Adipocyte (in vitro differentiated cells): Measurements from ENCODE around the gene PTGER3.
"Not testable (repeated sequence)": the region's sequence is repeated elsewhere in the genome, so short reads cannot be mapped to it uniquely, and the experiment has no call there.

ENCODE experiments used
- DNase-seq: peaks from one replicate; pipeline ENCODE4 v3.0.0-alpha.2; 2015; ENCODE audit warnings: low read depth
- H3K27me3 ChIP-seq: replicated peaks from 2 replicates; pipeline ENCODE4 v1.7.0; 2013; ENCODE audit warnings: mild to moderate bottlenecking, low read length, moderate library complexity; ENCODE audit not compliant: control insufficient read depth, insufficient read depth
- H3K36me3 ChIP-seq: 2 replicates; pipeline ENCODE4 v1.7.0; 2013; ENCODE audit warnings: low read length, mild to moderate bottlenecking, moderate library complexity; ENCODE audit not compliant: control insufficient read depth, insufficient read depth, severe bottlenecking
- H3K4me1 ChIP-seq: 2 replicates; pipeline ENCODE4 v1.7.0; 2013; ENCODE audit warnings: mild to moderate bottlenecking, low read length, moderate library complexity; ENCODE audit not compliant: control insufficient read depth, insufficient read depth
- H3K4me3 ChIP-seq: 2 replicates; pipeline ENCODE4 v1.7.0; 2013; ENCODE audit warnings: mild to moderate bottlenecking, low read length, moderate library complexity
- H3K9ac ChIP-seq: 2 replicates; pipeline ENCODE4 v1.7.0; 2013; ENCODE audit warnings: mild to moderate bottlenecking, low read length, moderate library complexity
- H3K9me3 ChIP-seq: 2 replicates; pipeline ENCODE4 v1.7.0; 2013; ENCODE audit warnings: mild to moderate bottlenecking, low read length, moderate library complexity; ENCODE audit not compliant: control insufficient read depth

PTGER3 gene

DNA sequence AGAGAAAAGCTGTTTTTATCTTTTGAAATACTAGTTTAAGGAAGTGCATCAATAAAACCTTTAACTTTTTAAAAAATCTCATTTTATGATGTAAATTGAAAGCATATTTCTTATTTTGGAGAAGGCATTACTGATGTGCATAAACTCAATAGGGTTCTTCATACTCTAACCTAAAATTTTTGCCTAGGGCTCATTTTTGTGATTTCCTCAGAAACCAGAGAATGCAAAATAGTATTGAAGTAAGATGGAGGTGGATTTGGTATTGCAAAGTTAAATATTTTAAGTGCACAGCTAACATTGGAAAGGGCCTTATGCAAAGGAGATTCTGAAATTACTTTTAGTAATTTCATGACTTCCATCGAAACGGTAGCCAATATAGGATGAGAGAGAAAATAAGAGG, 101.9 kb downstream of the PTGER3 start:
- Histone ChIP-seq H3K27me3 (no peaks in the 10 kb centered on the region), H3K4me3 (no peak overlapping the region), H3K4me1 (peaks cover 55% of the 10 kb centered on the region), H3K36me3 (no peaks in the 10 kb centered on the region), H3K9ac (no peak overlapping the region), H3K9me3 (no peaks in the 10 kb centered on the region)
- DNase-seq: no peak

DNA sequence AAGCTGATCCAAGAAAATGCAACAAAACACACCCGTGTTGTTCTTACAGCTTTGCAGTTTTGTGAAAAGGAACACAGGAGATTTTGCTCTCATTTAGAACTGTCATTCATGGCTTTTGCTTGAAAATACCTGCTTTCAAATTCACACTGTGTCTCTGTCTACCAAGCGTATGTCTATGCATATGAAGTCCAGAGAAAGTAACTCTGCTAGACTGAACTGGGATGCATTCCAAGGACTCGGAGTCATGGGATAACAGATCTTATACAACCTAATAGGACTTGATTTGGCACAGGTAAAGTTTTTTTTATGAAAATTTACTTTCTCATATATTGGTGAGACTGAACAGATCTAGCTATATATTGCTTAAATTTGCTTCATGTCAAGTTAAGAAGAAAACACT, 102.4 kb downstream of the PTGER3 start:
- Histone ChIP-seq H3K27me3 (no peaks in the 10 kb centered on the region), H3K4me3 (no peak overlapping the region), H3K9me3 (no peaks in the 10 kb centered on the region), H3K9ac (no peak overlapping the region), H3K4me1 (peaks cover 55% of the 10 kb centered on the region), H3K36me3 (no peaks in the 10 kb centered on the region)
- no peak for DNase-seq

DNA sequence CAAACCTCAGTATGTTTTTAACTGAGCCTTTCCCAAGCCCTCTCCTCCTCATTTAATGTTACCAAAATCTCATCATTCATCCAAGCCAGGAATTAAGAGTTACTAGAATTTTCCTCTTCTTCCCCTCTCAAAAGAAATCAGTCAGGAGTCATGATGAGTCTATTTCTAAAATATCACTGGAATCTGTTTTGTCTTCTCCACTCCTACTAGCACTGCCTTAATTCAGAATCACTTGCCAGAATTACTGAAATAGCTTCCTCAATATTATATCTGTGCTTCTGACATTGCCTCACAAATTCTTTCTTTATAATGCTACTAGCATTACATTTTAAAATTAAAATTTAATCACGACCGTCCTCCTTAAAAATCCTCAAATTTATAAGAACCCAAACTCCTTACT, 106.1 kb downstream of the PTGER3 start:
- H3K36me3 ChIP-seq: no peaks in the 10 kb centered on the region
- H3K4me3 ChIP-seq: no peak overlapping the region
- H3K9me3 ChIP-seq: no peaks in the 10 kb centered on the region
- DNase-seq: no peak
- no peaks in the 10 kb centered on the region for H3K27me3 ChIP-seq
- H3K4me1 ChIP-seq: peaks cover 20% of the 10 kb centered on the region
- H3K9ac ChIP-seq: peak overlapping the region; percentile 29

DNA sequence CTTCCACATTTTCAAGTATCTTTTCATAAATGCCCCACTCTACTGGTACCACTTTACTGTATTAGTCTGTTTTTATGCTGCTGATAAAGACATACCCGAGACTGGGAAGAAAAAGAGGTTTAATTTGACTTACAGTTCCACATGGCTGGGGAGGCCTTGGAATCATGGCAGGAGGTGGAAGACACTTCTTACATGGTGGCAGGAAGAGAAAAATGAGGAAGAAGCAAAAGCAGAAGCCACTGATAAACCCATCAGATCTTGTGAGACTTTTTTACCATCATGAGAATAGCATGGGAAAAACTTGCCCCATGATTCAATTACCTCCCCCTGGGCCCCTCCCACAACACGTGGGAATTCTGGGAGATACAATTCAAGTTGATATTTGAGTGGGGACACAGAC, 107.2 kb downstream of the PTGER3 start:
- H3K27me3 ChIP-seq, H3K9ac ChIP-seq, H3K9me3 ChIP-seq, DNase-seq, H3K36me3 ChIP-seq, H3K4me3 ChIP-seq: not testable (repeated sequence)
- H3K4me1 ChIP-seq: peaks cover 18% of the 10 kb centered on the region

DNA sequence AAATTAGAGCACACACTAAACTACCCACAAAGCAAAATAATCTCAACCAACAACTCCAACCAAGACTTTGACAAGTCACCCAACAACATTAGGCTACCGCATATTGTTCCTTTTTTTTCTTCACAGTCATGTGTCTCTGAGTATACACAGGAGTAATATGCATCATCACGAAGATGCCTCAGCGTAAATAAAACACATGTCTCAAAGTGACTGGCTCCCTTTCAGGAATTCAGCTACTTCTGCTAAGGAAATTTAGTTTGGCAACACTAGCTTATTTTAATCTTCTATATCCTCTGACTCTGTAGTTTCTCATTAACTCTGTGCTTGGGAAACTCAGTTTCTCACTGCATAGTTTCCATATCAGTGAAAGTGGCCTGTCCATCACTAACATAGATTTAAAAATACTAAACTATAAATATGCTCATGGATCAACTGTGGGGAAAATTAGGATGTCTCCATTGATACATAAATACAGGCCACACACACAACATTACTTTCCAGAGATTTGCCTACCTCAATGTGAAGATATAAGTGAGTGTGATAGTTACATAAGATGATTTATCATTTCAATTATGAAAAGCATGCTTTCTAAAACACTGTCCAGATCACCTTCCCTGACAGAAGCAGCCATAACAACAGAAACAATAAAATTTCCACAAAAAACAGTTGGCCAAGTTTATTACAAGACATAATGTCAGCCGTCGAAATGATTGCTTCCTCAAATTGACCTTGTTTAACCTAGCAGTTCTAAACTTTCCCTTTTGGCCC, 113.2 kb downstream of the PTGER3 start:
- no peak for DNase-seq
- H3K27me3 ChIP-seq: no peaks in the 10 kb centered on the region
- no peaks in the 10 kb centered on the region for H3K36me3 ChIP-seq
- H3K9me3 ChIP-seq: no peaks in the 10 kb centered on the region
- no peak overlapping the region for H3K9ac ChIP-seq
- no peak overlapping the region for H3K4me3 ChIP-seq
- H3K4me1 ChIP-seq: peaks cover 12% of the 10 kb centered on the region

DNA sequence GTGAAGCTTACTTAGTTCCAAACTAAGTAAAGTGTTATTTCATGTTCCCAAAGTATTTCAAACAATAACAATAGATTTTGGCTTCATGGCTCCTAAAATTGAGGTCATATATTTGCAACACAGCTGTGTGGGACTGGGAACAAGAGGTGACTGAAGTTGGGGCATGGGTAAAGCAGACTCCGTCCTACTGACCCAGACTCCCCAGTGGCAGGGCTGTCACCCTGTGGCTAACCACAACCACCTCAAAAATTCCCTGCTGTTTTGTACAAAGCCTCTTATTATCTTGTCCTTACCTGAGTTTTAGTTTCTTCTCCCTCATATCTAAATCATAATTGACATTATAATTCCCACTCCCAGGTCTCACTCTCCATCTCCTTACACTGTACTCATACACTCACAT, 117.6 kb downstream of the PTGER3 start:
- no peaks in the 10 kb centered on the region for H3K27me3 ChIP-seq
- no peaks in the 10 kb centered on the region for H3K9me3 ChIP-seq
- no peak for DNase-seq

DNA sequence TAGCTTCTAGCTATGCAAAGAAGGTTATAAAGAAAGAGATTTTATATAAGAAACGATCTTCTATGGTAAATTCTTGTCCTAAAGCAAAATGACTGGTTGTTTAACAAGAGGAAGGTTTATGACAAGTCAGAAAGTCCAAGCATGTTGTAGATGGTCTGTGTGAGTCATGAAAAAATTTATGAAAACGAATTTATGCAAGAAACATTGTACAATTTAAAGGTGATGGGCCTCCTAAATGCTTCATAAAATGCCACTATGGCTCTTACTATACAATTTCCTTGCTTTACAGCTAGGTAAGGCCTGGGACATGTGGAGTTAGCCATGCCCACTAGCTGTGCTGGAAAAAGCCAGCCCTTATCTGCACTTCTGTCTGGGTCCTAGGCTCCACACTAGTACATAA, 125.4 kb downstream of the PTGER3 start:
- H3K27me3 ChIP-seq: no peaks in the 10 kb centered on the region
- H3K4me1 ChIP-seq: peaks cover under 1% of the 10 kb centered on the region
- H3K4me3 ChIP-seq: peak overlapping the region; percentile 43
- no peak for DNase-seq
- no peaks in the 10 kb centered on the region for H3K36me3 ChIP-seq
- no peak overlapping the region for H3K9ac ChIP-seq
- H3K9me3 ChIP-seq: peaks cover 21% of the 10 kb centered on the region

More for the DNA sequence above, 117.6 kb downstream of the PTGER3 start:
- Histone ChIP-seq H3K36me3 (no peaks in the 10 kb centered on the region), H3K4me1 (peaks cover 12% of the 10 kb centered on the region), H3K4me3 (no peak overlapping the region), H3K9ac (no peak overlapping the region)
